SK-MEL-5 (cell line): Measurements from ENCODE around the gene DPF3. TPM values are rescaled to one million over a fixed set of nuclear protein-coding genes. Genes with fewer than 3 reads are reported as not detected.

Experiments
- DNase-seq: peaks from one replicate; pipeline ENCODE4 v3.0.0-alpha.2; 2016; ENCODE audit warnings: low read depth, low spot score
- in situ Hi-C: cut with HindIII; loops from 2 replicates; pipeline ENCODE4 v1.10.0; 2016; ENCODE audit warnings: low sequenced_read_pairs, high pct_unique_total_duplicates, low pct_unique_long_range_greater_than_20kb
- total RNA-seq: library from RNA; depleted of rRNA; stranded (reverse); fragments of >200 nt; shearing (Covaris generic); gene quantifications from 2 replicates; pipeline ENCODE4 v1.2.3, GENCODE V29; 2014

Gene DPF3
- total RNA-seq, 1 experiment from 2014 or later = 1.3 TPM

DNA sequence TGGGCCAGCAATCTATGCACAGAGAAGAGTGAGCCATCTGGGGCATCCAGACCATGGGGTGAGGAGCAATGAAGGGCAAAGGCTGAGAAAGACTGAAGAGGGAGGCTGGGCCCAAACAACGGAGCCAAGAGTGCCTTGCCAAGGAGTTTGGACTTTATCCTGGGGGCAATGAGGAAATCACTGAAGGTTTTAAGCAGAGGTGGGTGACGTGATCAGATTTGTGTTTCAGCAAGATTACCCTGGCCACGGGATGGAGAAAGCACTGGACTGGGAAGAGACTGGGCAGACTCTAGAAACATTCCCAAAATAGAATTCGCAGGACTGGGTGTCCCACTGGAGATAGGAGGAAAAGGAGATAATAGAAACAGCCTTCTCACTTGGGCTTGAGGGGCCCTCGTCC lies 65.3 kb downstream of the DPF3 start:
- DNase-seq = no peak
- in situ Hi-C loops = no loop called here

DNA sequence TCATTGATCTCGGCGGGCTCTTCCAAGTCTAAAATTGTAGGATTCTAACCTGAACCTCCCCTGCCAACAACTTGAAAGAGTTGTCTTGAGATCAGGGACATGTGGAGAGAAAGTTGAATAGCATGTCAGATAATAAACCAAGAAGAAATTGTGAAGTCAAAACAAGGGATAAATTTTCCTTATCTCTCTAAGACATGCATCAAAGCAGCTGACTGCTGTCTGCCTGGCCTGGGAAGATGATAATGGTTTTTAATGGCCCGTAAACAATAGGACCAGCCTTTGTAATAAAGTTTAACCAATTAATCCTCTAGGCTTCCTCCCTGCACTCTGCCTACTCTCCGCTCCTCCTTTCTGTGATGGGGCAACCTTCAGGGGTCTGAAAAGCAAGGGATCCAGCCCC lies 67.9 kb downstream of the DPF3 start:
- DNase-seq = no peak
- in situ Hi-C loops = no loop called here

DNA sequence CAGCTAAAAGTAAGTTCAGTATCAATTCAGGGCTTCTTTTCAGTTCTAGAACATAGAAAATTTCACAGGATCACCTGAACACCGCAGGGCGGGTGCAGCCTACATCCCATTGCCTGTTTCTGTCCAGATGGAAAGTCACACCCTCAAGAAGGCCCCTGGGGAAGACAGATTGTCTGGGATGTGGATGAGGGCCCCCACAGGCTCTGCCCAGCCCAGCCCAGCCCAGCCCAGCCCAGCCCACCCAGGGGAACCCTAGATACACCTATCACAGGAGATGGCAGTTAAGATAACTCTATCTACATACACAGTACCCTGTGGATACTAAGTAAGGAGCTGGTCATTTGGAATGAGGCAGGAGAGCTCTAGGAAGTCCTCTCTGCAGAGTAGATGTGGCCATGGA lies 68.4 kb downstream of the DPF3 start:
- in situ Hi-C loops = no loop called here
- DNase-seq = no peak

DNA sequence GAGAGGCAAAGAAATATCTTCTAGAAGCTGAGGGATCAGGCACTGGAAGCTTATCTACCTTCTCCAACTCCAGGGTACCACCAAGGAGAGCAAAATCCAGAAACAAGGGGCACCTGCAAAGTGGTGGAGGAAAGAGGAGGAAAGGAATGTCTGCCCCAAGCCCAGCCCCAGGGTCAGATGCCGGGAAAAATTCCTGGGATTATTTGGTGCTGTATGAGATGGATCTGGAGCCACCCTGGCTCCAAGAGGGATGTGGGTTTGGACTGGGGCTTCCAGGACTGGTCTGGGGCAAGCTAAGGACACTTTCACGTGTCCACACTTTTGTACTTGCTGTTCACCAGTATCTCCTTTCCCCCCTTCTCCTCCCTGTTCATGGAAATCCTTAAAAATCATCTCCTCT lies 69.8 kb downstream of the DPF3 start:
- DNase-seq = no peak

DNA sequence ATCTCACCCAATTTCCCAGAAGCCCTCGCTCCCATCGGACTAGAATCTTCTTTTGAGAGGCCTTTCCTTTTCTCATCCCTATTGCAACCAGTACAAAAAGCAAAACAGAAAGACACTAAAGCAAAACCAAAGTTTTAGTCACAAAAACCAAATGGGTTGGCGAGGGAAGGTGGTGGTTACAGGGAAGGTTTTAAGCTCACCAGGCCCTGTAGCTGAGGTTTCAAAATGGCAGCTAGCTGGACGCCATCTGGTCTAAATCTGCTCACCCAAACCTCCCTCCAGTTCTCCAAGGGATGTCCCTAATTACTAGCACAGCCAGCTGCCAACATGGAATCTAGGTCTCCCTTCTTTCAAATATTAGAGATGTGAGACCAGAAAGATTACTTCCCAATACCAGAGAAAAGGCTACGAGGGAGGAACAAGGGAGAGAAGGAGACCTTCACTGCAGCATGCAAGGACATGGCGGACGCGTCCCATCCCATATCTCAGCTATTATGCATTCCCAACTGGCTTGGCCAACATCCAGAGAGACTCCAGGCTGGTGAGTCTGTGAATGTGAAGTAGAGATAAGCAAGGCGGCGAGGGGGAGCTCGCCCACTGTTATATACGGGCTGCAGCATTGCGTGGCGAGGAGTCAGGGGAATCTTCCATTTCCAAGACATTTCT lies 70.8 kb downstream of the DPF3 start:
- in situ Hi-C loops = no loop called here
- no peak for DNase-seq

More for the DNA sequence above, 69.8 kb downstream of the DPF3 start:
- in situ Hi-C loops = no loop called here

DNA sequence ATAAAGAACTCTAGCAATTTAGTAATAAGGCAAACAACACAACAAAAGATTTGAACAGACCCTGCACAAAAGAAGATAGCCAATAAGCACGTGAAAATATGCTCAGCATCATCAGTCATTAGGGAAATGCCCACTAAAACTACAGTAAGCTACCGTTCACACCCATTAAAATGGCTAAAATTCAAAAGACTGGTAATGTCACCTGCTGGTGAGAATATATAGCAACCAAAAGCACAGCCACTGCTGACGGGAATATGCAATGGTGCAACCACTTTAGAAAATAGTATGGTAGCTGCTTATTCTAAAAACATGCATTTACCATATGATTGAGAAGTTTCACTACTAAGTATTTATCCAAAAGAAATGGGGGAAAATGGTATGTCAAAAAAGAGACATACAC lies 74.9 kb downstream of the DPF3 start:
- in situ Hi-C loops = no loop called here
- peak; percentile 23 for DNase-seq

DNA sequence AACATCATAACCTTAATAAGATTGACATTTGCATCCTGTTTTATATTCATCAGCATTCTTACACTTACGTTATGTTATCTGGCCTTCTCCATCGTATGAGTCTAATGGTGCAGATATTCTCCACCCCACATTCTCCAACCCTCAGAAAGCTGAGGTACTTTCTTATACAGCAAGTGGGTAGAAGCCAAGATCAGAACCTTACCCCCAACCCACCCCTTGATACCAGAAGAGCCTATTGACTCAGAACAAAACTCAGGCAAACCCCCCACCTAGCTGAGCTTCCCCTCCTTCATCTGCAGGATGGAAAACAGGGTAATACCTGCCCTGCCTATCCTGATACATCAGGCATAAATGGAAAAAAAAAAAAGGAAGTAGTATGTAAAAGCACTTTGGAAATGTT lies 77.6 kb downstream of the DPF3 start:
- in situ Hi-C loops = no loop called here
- no peak for DNase-seq

DNA sequence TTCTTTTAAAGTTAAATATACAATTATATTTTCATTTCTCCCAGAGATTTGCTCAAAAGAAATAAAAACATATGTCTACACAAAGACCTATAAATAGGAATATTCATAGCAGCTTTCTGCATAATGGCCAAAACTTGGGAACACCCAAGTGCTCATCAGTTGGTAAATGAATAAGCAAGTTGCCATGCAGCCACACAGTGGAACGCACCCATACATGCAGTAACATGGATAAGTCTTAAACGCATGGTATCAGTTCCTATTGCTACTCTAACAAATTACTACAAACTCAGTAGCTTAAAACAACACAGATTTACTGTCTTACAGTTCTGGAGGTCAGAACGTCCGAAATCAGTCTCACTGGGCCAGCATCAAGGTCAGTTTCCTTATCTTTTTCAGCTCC lies 78.5 kb downstream of the DPF3 start:
- in situ Hi-C loops = no loop called here
- DNase-seq = no peak

DNA sequence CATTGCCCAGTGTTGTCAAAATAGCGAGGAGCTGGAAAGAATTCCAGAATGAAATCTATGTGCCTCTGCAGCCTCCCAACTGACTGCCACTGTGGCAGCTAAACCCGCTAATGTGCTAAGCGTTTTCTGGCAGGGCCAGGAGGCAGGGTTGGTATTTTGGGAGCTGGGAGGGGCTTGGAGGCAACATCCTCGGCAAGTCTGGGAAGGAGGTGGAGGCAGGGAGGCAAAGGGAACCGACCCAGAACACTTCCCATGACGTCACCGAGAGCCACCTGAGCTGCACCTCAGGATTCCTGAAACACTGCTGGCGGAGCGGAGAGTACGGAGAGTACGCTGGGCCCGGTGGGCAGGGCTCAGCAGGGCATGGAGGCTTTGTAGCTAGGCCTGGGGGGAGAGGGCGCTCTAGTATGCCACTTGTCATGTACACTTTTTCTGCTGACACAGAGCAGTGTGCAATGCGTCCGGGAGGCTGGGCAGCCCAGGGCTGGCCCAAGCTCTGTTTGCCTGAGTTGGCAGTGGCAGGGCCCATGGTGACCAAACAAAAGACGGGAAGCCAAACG lies 81.5 kb downstream of the DPF3 start:
- in situ Hi-C loops = no loop called here
- no peak for DNase-seq

DNA sequence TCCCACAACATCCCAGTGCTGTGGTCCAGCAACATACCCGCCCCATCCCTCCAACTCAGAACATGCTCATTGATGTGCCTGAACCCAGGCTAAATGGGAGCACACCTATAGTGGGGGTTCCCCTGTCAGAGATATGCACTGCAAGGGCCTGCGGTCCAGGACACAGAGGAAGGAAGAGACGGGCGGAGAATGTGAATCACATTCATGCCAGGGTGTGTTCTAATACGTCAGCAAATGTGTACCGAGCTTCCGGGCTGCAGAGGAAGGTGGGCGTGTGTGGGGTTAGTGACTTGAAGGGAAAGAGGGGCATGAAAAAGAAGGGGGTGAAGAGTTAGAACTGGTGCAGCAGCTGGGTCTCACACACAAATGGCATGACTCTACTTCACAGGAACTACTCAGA lies 83.7 kb downstream of the DPF3 start:
- DNase-seq = no peak
- in situ Hi-C loops = no loop called here

DNA sequence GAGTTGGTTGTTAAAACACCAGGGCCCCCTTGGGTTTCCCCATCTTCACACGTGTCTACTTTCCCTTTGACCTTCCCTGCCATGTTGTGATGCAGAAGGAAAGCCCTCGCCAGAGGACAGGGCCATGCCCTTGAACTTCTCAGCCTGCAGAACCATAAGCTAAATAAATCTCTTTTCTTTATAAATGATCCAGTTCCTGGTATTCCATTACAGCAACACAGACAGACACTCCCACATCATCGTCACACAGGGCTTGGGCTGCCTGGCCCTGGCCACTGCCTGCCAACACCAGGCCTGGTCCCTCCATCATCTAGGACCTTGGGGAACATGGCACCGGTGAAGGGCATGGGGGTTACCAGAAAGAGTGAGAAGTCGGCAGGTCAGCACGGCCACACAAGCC lies 84.8 kb downstream of the DPF3 start:
- in situ Hi-C loops = no loop called here
- DNase-seq = no peak

DNA sequence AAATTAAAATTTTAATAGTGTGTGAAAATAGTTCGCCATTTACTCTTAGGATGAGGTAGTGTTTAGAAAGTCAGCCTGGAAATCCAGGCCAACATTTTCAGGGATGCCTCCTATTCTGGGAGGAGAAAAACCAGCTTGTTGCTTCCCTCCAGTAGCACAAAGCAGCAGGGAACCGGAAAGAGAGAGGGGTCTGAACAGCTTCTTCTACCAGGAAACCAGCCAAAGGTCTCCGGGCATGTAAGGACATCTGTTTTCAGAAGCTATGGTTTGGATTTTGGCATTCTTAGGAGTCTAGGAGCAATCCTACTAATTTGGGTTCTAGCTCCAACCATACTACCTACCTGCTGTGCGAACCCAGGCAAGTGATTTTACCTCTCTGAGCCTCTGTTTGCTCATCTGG lies 85.3 kb downstream of the DPF3 start:
- in situ Hi-C loops = no loop called here

DNA sequence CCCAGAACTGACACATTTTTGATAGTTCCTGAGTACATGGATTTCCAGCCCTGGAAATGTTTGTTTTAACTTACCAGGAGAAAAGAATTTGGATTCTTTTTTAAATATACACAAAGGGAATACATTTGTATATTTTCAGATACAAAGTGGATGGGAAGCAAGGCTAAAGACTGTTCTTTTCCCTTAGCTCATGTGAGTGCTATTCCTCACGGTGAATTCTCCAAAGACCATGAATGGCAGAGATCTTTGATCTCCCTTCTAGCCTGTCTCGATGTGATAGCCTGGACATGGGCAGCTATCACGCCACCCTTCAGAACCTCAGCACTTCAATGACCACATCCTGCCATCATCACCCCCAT lies 91.3 kb downstream of the DPF3 start:
- in situ Hi-C loops = no loop called here
- no peak for DNase-seq

More for the DNA sequence above, 85.3 kb downstream of the DPF3 start:
- no peak for DNase-seq

DNA sequence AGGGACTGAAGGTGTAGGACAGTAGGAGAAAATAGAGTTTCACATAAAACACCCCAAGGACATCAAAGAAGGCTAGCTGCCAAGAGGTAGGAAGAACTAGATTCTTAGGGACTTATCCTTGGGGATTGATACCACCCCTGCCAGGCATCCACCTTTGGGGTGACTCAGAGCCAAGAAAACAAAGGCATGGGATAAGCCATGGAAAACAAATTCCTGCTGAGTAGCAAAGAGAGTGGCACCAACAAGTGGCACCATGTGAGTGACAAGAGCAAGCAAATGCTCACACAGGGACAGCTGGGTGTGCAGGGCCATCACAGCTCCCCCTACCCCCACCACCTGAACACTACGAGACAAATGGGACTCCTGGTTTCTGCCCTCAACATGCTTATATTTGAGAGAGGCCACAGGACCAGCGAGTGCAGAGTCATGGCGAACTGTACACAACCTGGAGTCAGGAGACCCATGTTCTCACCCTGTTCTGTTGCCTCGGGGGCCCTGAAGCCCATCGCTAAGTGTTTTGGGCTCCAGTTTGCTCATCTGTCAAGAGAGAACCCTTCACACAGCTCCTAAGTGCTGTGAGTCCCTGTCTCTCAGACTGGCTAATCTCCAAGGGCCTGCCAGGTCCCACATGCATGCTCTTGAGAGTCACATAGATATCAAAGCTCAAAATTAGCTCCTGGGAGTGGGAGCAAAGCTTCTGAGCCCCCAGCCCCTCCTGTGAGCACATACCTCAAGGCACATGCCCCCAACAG lies 91.9 kb downstream of the DPF3 start:
- in situ Hi-C loops = no loop called here
- DNase-seq = no peak

DNA sequence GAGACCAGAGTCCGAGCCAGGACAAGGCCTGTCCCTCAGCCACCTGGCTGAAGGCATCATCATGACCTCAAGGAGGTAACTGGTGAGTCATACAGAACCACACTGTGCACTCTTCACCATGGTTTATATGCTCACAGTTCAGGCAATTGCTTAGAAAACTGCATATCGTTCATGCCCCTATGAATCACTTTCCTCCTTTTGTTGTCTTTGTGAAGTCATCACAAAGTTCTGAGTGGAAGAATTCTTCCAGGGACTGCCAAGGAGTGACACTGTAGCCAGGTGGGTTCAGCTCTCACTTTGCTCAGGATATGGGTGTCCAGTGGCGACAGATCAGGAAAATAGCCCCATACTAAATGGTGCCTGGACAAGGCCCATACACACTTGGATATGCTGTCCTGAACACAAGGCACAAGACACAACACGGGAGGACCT lies 92.5 kb downstream of the DPF3 start:
- in situ Hi-C loops = no loop called here
- no peak for DNase-seq

DNA sequence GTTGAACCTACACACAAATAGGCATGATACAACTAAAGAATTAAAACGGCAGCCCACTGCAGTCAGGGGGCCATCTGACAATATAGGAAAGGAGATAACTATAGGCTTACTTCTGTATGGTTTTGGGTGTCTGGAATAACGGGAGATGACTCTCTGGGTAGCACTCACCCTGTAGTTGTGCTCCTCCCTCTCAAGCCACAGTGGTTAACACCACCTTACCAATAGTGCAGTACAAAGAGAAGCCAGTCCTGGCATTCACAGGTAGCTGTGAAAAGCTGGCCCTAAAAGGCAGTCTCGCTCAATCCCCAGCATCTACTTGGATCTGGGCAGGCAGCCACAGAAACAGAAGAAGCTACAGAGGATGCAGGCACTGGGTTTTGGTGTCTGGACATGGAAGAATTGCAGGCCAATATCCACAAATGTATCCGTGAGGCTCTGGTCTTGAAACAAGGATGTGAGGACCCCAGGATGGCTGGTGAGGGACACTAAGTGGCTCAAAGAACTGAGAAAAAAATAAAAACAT lies 93.0 kb downstream of the DPF3 start:
- DNase-seq = no peak
- in situ Hi-C loops = no loop called here

DNA sequence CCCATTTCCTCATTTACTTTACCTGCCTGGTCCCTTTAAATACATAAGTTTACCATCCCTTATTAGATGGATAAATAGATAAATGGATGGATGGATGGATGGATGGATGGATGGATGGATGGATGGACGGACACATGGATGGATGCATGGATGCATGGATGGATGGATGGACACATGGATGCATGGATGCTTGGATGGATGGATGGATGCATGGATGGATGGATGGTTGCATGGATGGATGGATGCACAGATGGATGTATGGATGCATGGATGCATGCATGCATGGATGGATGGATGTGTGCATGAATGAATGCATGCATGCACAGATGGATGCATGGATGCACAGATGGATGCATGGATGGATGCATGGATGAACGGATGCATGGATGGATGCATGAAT lies 93.6 kb downstream of the DPF3 start:
- in situ Hi-C loops = no loop called here
- no peak for DNase-seq

DNA sequence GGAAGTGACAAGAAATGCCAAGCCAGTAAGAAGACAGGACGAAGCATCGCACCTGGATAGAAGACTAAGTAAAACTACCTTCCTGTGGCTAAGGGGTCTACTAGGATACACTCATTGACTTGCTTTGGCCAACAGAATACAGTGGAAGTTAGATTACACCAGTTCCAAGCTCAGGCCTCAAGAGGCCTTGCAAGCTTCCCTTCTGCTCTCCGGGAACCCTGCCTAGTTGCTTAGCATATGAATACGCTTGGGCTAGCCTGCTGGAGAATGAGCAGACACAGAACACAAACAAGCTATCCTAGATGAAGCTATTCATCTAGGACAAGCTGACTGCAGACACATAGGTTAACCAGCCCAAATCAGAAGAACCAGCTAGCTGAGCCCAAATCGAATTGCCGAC lies 97.0 kb downstream of the DPF3 start:
- in situ Hi-C loops = no loop called here
- no peak for DNase-seq
